IMR-90 (cell line): ENCODE data around the gene HARS2. TPM values are rescaled to one million over a fixed set of nuclear protein-coding genes. Genes with fewer than 3 reads are reported as not detected.
"Not testable (repeated sequence)": the region's sequence is repeated elsewhere in the genome, so short reads cannot be mapped to it uniquely, and the experiment has no call there.

ENCODE experiments used
- ATAC-seq: fragments of 200-7000 bp; cut with Tn5 transposase; 2 replicates; pipeline ENCODE4 v1.9.1; 2020; ENCODE audit warnings: low read depth, mild to moderate bottlenecking, moderate library complexity
- BruUV-seq: library from RNA; stranded (reverse); fragments of 400-500 nt; replicated peaks from 2 replicates; lab custom pipeline; 2021; lab: Mats Ljungman, UMichigan
- CTCF ChIA-PET: fragments of 300-600 bp; formaldehyde crosslinking; extraction: SDS; loops from one replicate; lab custom pipeline; 2021; ENCODE audit warnings: antibody characterized with exemption; lab: Yijun Ruan, JAX
- POLR2A ChIA-PET: fragments of 300-600 bp; sonication (Branson Sonifier 250); formaldehyde crosslinking; loops from one replicate; lab custom pipeline; 2022; ENCODE audit warnings: antibody characterized with exemption; ENCODE audit not compliant: unreplicated experiment; lab: Charles Lee
- DNase-seq: peaks from one replicate; pipeline ENCODE4 v3.0.0; 2013
- H2AFZ ChIP-seq: replicated peaks from 2 replicates; pipeline ENCODE3; 2013; ENCODE audit warnings: low read length, mild to moderate bottlenecking; ENCODE audit not compliant: poor library complexity
- H2AK5ac ChIP-seq: 2 replicates; pipeline ENCODE4 v1.6.1; 2013; ENCODE audit warnings: low read depth, low read length, inconsistent platforms
- H2AK9ac ChIP-seq: replicated peaks from 2 replicates; pipeline ENCODE3; 2013; ENCODE audit warnings: mild to moderate bottlenecking, low read depth, low read length, moderate library complexity; ENCODE audit not compliant: poor library complexity
- H2BK120ac ChIP-seq: 2 replicates; pipeline ENCODE4 v1.6.1; 2013; ENCODE audit warnings: low read depth, low read length, inconsistent platforms
- H2BK15ac ChIP-seq: 3 replicates; pipeline ENCODE4 v1.6.1; 2013; ENCODE audit warnings: low read depth, low read length, inconsistent platforms
- H2BK20ac ChIP-seq: 2 replicates; pipeline ENCODE4 v1.6.1; 2013; ENCODE audit warnings: low read depth, mild to moderate bottlenecking, inconsistent platforms, low read length, moderate library complexity
- H2BK5ac ChIP-seq: 2 replicates; pipeline ENCODE4 v1.6.1; 2013; ENCODE audit warnings: mild to moderate bottlenecking, low read depth, low read length, inconsistent platforms; ENCODE audit not compliant: poor library complexity, severe bottlenecking
- H3K14ac ChIP-seq: replicated peaks from 2 replicates; pipeline ENCODE4 v1.6.1; 2013; ENCODE audit warnings: low read depth, low read length, inconsistent platforms
- H3K18ac ChIP-seq: 2 replicates; pipeline ENCODE4 v1.6.1; 2013; ENCODE audit warnings: low read depth, low read length, control low read depth
- H3K23ac ChIP-seq: 2 replicates; pipeline ENCODE4 v1.6.1; 2013; ENCODE audit warnings: low read depth, low read length, inconsistent platforms
- H3K27ac ChIP-seq: 2 replicates; pipeline ENCODE4 v1.5.1; 2013; ENCODE audit warnings: mild to moderate bottlenecking, control low read depth, low read length; ENCODE audit not compliant: insufficient read depth
- H3K27me3 ChIP-seq: 2 replicates; pipeline ENCODE4 v1.6.1; 2013; ENCODE audit warnings: low read length; ENCODE audit not compliant: control insufficient read depth, insufficient read depth
- H3K36me3 ChIP-seq: 2 replicates; pipeline ENCODE4 v1.6.1; 2013; ENCODE audit warnings: low read length, mixed read lengths; ENCODE audit not compliant: control insufficient read depth, insufficient read depth
- H3K4ac ChIP-seq: 2 replicates; pipeline ENCODE4 v1.6.1; 2013; ENCODE audit warnings: low read depth, low read length, inconsistent platforms
- H3K4me1 ChIP-seq: 2 replicates; pipeline ENCODE4 v1.6.1; 2013; ENCODE audit warnings: low read length, mixed read lengths; ENCODE audit not compliant: control insufficient read depth, insufficient read depth
- H3K4me2 ChIP-seq: 2 replicates; pipeline ENCODE4 v1.6.1; 2013; ENCODE audit warnings: low read depth, mild to moderate bottlenecking, control low read depth, low read length, moderate library complexity
- H3K4me3 ChIP-seq: 2 replicates; pipeline ENCODE4 v1.5.1; 2013; ENCODE audit warnings: low read depth, mild to moderate bottlenecking, control low read depth, low read length, moderate library complexity; ENCODE audit not compliant: insufficient read depth
- H3K56ac ChIP-seq: 2 replicates; pipeline ENCODE4 v1.6.1; 2013; ENCODE audit warnings: low read length, inconsistent platforms; ENCODE audit not compliant: insufficient read depth; ENCODE audit errors: extremely low read depth
- H3K79me1 ChIP-seq, 2 experiments: 2 replicates each; pipeline ENCODE4 v1.6.1; 2013; ENCODE audit warnings: low read length in 2 of 2, inconsistent platforms in 1 of 2, low read depth in 1 of 2
- H3K9ac ChIP-seq: 2 replicates; pipeline ENCODE4 v1.6.1; 2013; ENCODE audit warnings: low read depth, low read length, control low read depth
- H3K9me1 ChIP-seq: 2 replicates; pipeline ENCODE4 v1.6.1; 2013; ENCODE audit warnings: low read length, inconsistent platforms; ENCODE audit not compliant: insufficient read depth
- H3K9me3 ChIP-seq: 2 replicates; pipeline ENCODE4 v1.6.1; 2013; ENCODE audit warnings: low read length; ENCODE audit not compliant: control insufficient read depth, insufficient read depth
- H4K20me1 ChIP-seq: 2 replicates; pipeline ENCODE4 v1.6.1; 2013; ENCODE audit warnings: low read length, inconsistent platforms; ENCODE audit not compliant: insufficient read depth
- H4K5ac ChIP-seq: 2 replicates; pipeline ENCODE4 v1.6.1; 2013; ENCODE audit warnings: mild to moderate bottlenecking, low read depth, low read length, control low read depth
- H4K8ac ChIP-seq, 2 experiments: 2 replicates each; pipeline ENCODE4 v1.6.1; 2013; ENCODE audit warnings: low read depth in 2 of 2, low read length in 2 of 2, control low read depth in 1 of 2, inconsistent platforms in 1 of 2
- H4K91ac ChIP-seq: 2 replicates; pipeline ENCODE4 v1.6.1; 2013; ENCODE audit warnings: low read depth, low read length, inconsistent platforms; ENCODE audit not compliant: insufficient read depth
- BHLHE40 ChIP-seq: fragments of 150-350 bp; IDR thresholded peaks from 2 replicates; pipeline ENCODE4 v1.6.1; 2016; ENCODE audit warnings: mild to moderate bottlenecking, low read depth, low read length
- CTCF ChIP-seq: conservative IDR thresholded peaks from 2 replicates; pipeline ENCODE4 v1.5.1; 2012; ENCODE audit warnings: mild to moderate bottlenecking, low read depth, low read length, improper control_type of control experiment
- ELK1 ChIP-seq: fragments of 150-350 bp; IDR thresholded peaks from 2 replicates; pipeline ENCODE4 v1.6.1; 2016; ENCODE audit warnings: low read depth, mild to moderate bottlenecking, low read length, moderate library complexity, borderline replicate concordance
- MAFK ChIP-seq: IDR thresholded peaks from 2 replicates; pipeline ENCODE4 v1.6.1; 2012; ENCODE audit warnings: low read depth, low read length, improper control_type of control experiment
- RCOR1 ChIP-seq: IDR thresholded peaks from 2 replicates; pipeline ENCODE4 v1.6.1; 2012; ENCODE audit warnings: mild to moderate bottlenecking, low read length, improper control_type of control experiment; ENCODE audit not compliant: insufficient replicate concordance
- RFX5 ChIP-seq: IDR thresholded peaks from 2 replicates; pipeline ENCODE4 v1.8.0; 2012; ENCODE audit warnings: low read depth, mild to moderate bottlenecking, low read length, moderate library complexity
- WGBS, 2 experiments: methylation state at CpG; one replicate each; pipeline versions ENCODE4 v1.1.5 to v1.1.7; 2013; ENCODE audit warnings: missing lambda C conversion rate in 2 of 2; ENCODE audit not compliant: insufficient read length in 1 of 2; ENCODE audit errors: extremely low coverage in 2 of 2; 5-methylcytosine and 5-hydroxymethylcytosine counted together
- dilution Hi-C: fragments of 300-500 bp; cut with HindIII; formaldehyde crosslinking; loops from one replicate; pipeline ENCODE4 v1.14.3; 2018; ENCODE audit warnings: low sequenced_read_pairs; ENCODE audit not compliant: unreplicated experiment
- in situ Hi-C: fragments of 300-500 bp; cut with MboI; formaldehyde crosslinking; loops from 3 replicates; pipeline ENCODE4 v1.14.3; 2019; ENCODE audit warnings: low sequenced_read_pairs, inconsistent platforms, mixed read lengths
- intact Hi-C: fragments of 100-400 bp; cut with micrococcal nuclease; formaldehyde crosslinking; loops from 2 replicates; pipeline ENCODE4 v1.10.0; 2022
- polyA plus RNA-seq, 3 experiments: library from polyadenylated mRNA; depleted of rRNA; stranded (reverse); fragments of >200 nt; gene quantifications; 2 replicates each; pipeline ENCODE4 v1.2.3, GENCODE V29; 2012; ENCODE audit warnings: low replicate concordance in 1 of 3
- total RNA-seq: library from RNA; depleted of rRNA; stranded (reverse); fragments of >200 nt; gene quantifications from 2 replicates; pipeline ENCODE4 v1.2.3, GENCODE V29; 2012

The HARS2 gene
- total and polyA plus RNA-seq, 2 of the 4 experiments (the other 2 are of a cell fraction), result 30.1 to 33.0 TPM

- H2BK20ac ChIP-seq, result no peak overlapping the region
- no peak overlapping the region for H4K5ac ChIP-seq
- no peak overlapping the region for H3K23ac ChIP-seq
- H2AK5ac ChIP-seq, result no peak overlapping the region
- no peak overlapping the region for H3K18ac ChIP-seq
- no TSS peak for BruUV-seq
- H2BK5ac ChIP-seq, result no peak overlapping the region
- no peak overlapping the region for H4K91ac ChIP-seq
- WGBS, 2 experiments, result 98% methylated on average over 14 of the region's 17 CpGs; no CpG with 5 or more reads in 1 of the 2 experiments
- H3K27me3 ChIP-seq, result no peaks in the 10 kb centered on the region
- no peak overlapping the region for H3K56ac ChIP-seq
- DNase-seq, result no peak
- no peaks in the 10 kb centered on the region for H3K9me3 ChIP-seq
- no peak for ATAC-seq
- H2BK120ac ChIP-seq, result no peak overlapping the region
- H3K27ac ChIP-seq, result no peak overlapping the region
- no peak overlapping the region for H2BK15ac ChIP-seq
- H2AFZ ChIP-seq, result no peak overlapping the region
- no peaks in the 10 kb centered on the region for H3K9me1 ChIP-seq
- no peak overlapping the region for H3K14ac ChIP-seq
- no peaks in the 10 kb centered on the region for H3K4me1 ChIP-seq
- intact Hi-C loops (no loop called here), in situ Hi-C loops (no loop called here), dilution Hi-C loops (no loop called here)
- no peaks in the 10 kb centered on the region for H4K20me1 ChIP-seq
- H4K8ac ChIP-seq, result no peak overlapping the region
- H3K4me3 ChIP-seq, result no peak overlapping the region
- ChIA-PET POLR2A (no interaction called here), CTCF (no interaction called here)
- no peak overlapping the region for H2AK9ac ChIP-seq
- H3K79me1 ChIP-seq, result peaks cover 0 to 7% of the 10 kb centered on the region in 2 experiments; a peak in 1 of 4 replicates
- no peak overlapping the region for H3K9ac ChIP-seq
- no peak overlapping the region for H3K4me2 ChIP-seq
- no peak overlapping the region for H3K4ac ChIP-seq
- peaks cover 69% of the 10 kb centered on the region for H3K36me3 ChIP-seq
- TF ChIP-seq ELK1, result no peak
- no peak for TF ChIP-seq RCOR1
- no peak for TF ChIP-seq MAFK
- TF ChIP-seq CTCF, result no peak
- TF ChIP-seq RFX5, result no peak
- no peak for TF ChIP-seq BHLHE40
Observed at GRCh38 chr5:140658870-140659269, 32.4 kb upstream of the HARS2 start.

GRCh38 chr5:140660371-140660770 lies 30.9 kb upstream of the HARS2 start:
- H3K4ac ChIP-seq, H3K9me3 ChIP-seq, H3K4me2 ChIP-seq, H3K4me1 ChIP-seq, H3K18ac ChIP-seq, H2AFZ ChIP-seq, H2BK20ac ChIP-seq, POLR2A ChIA-PET, in situ Hi-C loops, H3K56ac ChIP-seq, H4K5ac ChIP-seq, H3K23ac ChIP-seq, H3K4me3 ChIP-seq, H4K20me1 ChIP-seq, H3K79me1 ChIP-seq, H4K8ac ChIP-seq, H2BK5ac ChIP-seq, H3K14ac ChIP-seq, H2BK120ac ChIP-seq, ATAC-seq, H3K9me1 ChIP-seq, H3K9ac ChIP-seq, CTCF ChIA-PET, H4K91ac ChIP-seq, H2AK5ac ChIP-seq, H2AK9ac ChIP-seq, dilution Hi-C loops, H2BK15ac ChIP-seq, H3K27me3 ChIP-seq, H3K27ac ChIP-seq, BruUV-seq, DNase-seq: not testable (repeated sequence)
- 33% methylated on average over 1 of the region's 6 CpGs; no CpG with 5 or more reads in 1 of the 2 experiments for WGBS, 2 experiments
- intact Hi-C loops, result loop anchor here (2.0 kb wide), 1 partner anchor 14 kb away; the partner anchor contains the start of genes IK and NDUFA2
- H3K36me3 ChIP-seq, result peaks cover 59% of the 10 kb centered on the region
